ENCODE results near the gene GJB1.

The GJB1 gene

GRCh38 chrX:71214604-71215337, 8.3 kb upstream of the GJB1 start:
- no peaks in the 10 kb centered on the region for H3K27me3 ChIP-seq (replicated peaks in 2 of 5; ENCODE audit: control insufficient read depth in 4 of 5, insufficient read depth in 5 of 5, low read length in 4 of 5)
- H3K27ac ChIP-seq (ENCODE audit: insufficient read depth in 1 of 2, low read depth in 1 of 2, low read length in 2 of 2, poor library complexity in 1 of 2, severe bottlenecking in 2 of 2): no peak overlapping the region
- ChIA-PET POLR2A (no interaction called here), CTCF (no interaction called here)
- 92% methylated on average over 4 of the region's 5 CpGs for WGBS (ENCODE audit: insufficient coverage)
- DNase-seq: no peak
- no peaks in the 10 kb centered on the region for H3K36me3 ChIP-seq (ENCODE audit: control insufficient read depth in 4 of 4, insufficient read depth in 4 of 4, low read length in 3 of 4)
- H3K4me1 ChIP-seq (ENCODE audit: control extremely low read depth in 1 of 4, control insufficient read depth in 4 of 4, insufficient read depth in 4 of 4, low read length in 3 of 4): no peaks in the 10 kb centered on the region
- no peaks in the 10 kb centered on the region for H3K9me3 ChIP-seq (ENCODE audit: control extremely low read depth in 1 of 5, control insufficient read depth in 4 of 5, insufficient read depth in 2 of 5, low read depth in 1 of 5, low read length in 4 of 5)
- no peak overlapping the region for H3K4me3 ChIP-seq (ENCODE audit: control insufficient read depth in 1 of 7, extremely low read depth in 1 of 7, insufficient read depth in 4 of 7, low read depth in 2 of 7, low read length in 6 of 7)

GRCh38 chrX:71215338-71215912, 7.6 kb upstream of the GJB1 start:
- Histone ChIP-seq H3K36me3 (ENCODE audit: control insufficient read depth in 4 of 4, insufficient read depth in 4 of 4, low read length in 3 of 4) (no peaks in the 10 kb centered on the region), H3K27ac (ENCODE audit: insufficient read depth in 1 of 2, low read depth in 1 of 2, low read length in 2 of 2, poor library complexity in 1 of 2, severe bottlenecking in 2 of 2) (no peak overlapping the region), H3K27me3 (replicated peaks in 2 of 5; ENCODE audit: control insufficient read depth in 4 of 5, insufficient read depth in 5 of 5, low read length in 4 of 5) (no peaks in the 10 kb centered on the region), H3K4me1 (ENCODE audit: control extremely low read depth in 1 of 4, control insufficient read depth in 4 of 4, insufficient read depth in 4 of 4, low read length in 3 of 4) (no peaks in the 10 kb centered on the region), H3K4me3 (ENCODE audit: control insufficient read depth in 1 of 7, extremely low read depth in 1 of 7, insufficient read depth in 4 of 7, low read depth in 2 of 7, low read length in 6 of 7) (no peak overlapping the region), H3K9me3 (ENCODE audit: control extremely low read depth in 1 of 5, control insufficient read depth in 4 of 5, insufficient read depth in 2 of 5, low read depth in 1 of 5, low read length in 4 of 5) (no peaks in the 10 kb centered on the region)
- CTCF ChIA-PET: interaction anchor here (1.2 kb wide), 1 partner anchor 17 kb away, joined by 3 read pairs; no protein-coding TSS in a partner anchor
- POLR2A ChIA-PET: no interaction called here
- no peak for DNase-seq
- WGBS (ENCODE audit: insufficient coverage): 97% methylated on average over 6 of the region's 10 CpGs

GRCh38 chrX:71216485-71216884, 6.5 kb upstream of the GJB1 start:
- Histone ChIP-seq H3K27me3 (replicated peaks in 2 of 5; ENCODE audit: control insufficient read depth in 4 of 5, insufficient read depth in 5 of 5, low read length in 4 of 5) (no peaks in the 10 kb centered on the region), H3K4me3 (ENCODE audit: control insufficient read depth in 1 of 7, extremely low read depth in 1 of 7, insufficient read depth in 4 of 7, low read depth in 2 of 7, low read length in 6 of 7) (no peak overlapping the region), H3K9me3 (ENCODE audit: control extremely low read depth in 1 of 5, control insufficient read depth in 4 of 5, insufficient read depth in 2 of 5, low read depth in 1 of 5, low read length in 4 of 5) (no peaks in the 10 kb centered on the region), H3K4me1 (ENCODE audit: control extremely low read depth in 1 of 4, control insufficient read depth in 4 of 4, insufficient read depth in 4 of 4, low read length in 3 of 4) (peaks cover 0 to 2% (median 0%) of the 10 kb centered on the region in 4 experiments), H3K27ac (ENCODE audit: insufficient read depth in 1 of 2, low read depth in 1 of 2, low read length in 2 of 2, poor library complexity in 1 of 2, severe bottlenecking in 2 of 2) (no peak overlapping the region), H3K36me3 (ENCODE audit: control insufficient read depth in 4 of 4, insufficient read depth in 4 of 4, low read length in 3 of 4) (no peaks in the 10 kb centered on the region)
- ChIA-PET CTCF (interaction anchor here (1.2 kb wide), 1 partner anchor 18 kb away, joined by 3 read pairs; no protein-coding TSS in a partner anchor), POLR2A (interaction anchor here (0.5 kb wide), 1 partner anchor 11 kb away, joined by 4 read pairs; no protein-coding TSS in a partner anchor)
- WGBS (ENCODE audit: insufficient coverage): 72% methylated on average over 6 of the region's 6 CpGs
- DNase-seq: no peak

GRCh38 chrX:71217298-71217697, 5.7 kb upstream of the GJB1 start:
- Histone ChIP-seq H3K4me1 (ENCODE audit: control extremely low read depth in 1 of 4, control insufficient read depth in 4 of 4, insufficient read depth in 4 of 4, low read length in 3 of 4) (peaks cover 0 to 4% (median 0%) of the 10 kb centered on the region in 4 experiments), H3K4me3 (ENCODE audit: control insufficient read depth in 1 of 7, extremely low read depth in 1 of 7, insufficient read depth in 4 of 7, low read depth in 2 of 7, low read length in 6 of 7) (no peak overlapping the region), H3K36me3 (ENCODE audit: control insufficient read depth in 4 of 4, insufficient read depth in 4 of 4, low read length in 3 of 4) (no peaks in the 10 kb centered on the region), H3K9me3 (ENCODE audit: control extremely low read depth in 1 of 5, control insufficient read depth in 4 of 5, insufficient read depth in 2 of 5, low read depth in 1 of 5, low read length in 4 of 5) (no peaks in the 10 kb centered on the region), H3K27ac (ENCODE audit: insufficient read depth in 1 of 2, low read depth in 1 of 2, low read length in 2 of 2, poor library complexity in 1 of 2, severe bottlenecking in 2 of 2) (no peak overlapping the region), H3K27me3 (replicated peaks in 2 of 5; ENCODE audit: control insufficient read depth in 4 of 5, insufficient read depth in 5 of 5, low read length in 4 of 5) (no peaks in the 10 kb centered on the region)
- ChIA-PET POLR2A (no interaction called here), CTCF (no interaction called here)
- 98% methylated on average over 6 of the region's 6 CpGs for WGBS (ENCODE audit: insufficient coverage)
- no peak for DNase-seq

- WGBS (ENCODE audit: insufficient coverage): 100% methylated on average over 1 of the region's 1 CpG
- no peaks in the 10 kb centered on the region for H3K36me3 ChIP-seq (ENCODE audit: control insufficient read depth in 4 of 4, insufficient read depth in 4 of 4, low read length in 3 of 4)
- no peaks in the 10 kb centered on the region for H3K9me3 ChIP-seq (ENCODE audit: control extremely low read depth in 1 of 5, control insufficient read depth in 4 of 5, insufficient read depth in 2 of 5, low read depth in 1 of 5, low read length in 4 of 5)
- H3K27me3 ChIP-seq (replicated peaks in 2 of 5; ENCODE audit: control insufficient read depth in 4 of 5, insufficient read depth in 5 of 5, low read length in 4 of 5): no peaks in the 10 kb centered on the region
- CTCF ChIA-PET: no interaction called here
- no peak for DNase-seq
- POLR2A ChIA-PET: no interaction called here
- H3K27ac ChIP-seq (ENCODE audit: insufficient read depth in 1 of 2, low read depth in 1 of 2, low read length in 2 of 2, poor library complexity in 1 of 2, severe bottlenecking in 2 of 2): no peak overlapping the region
- H3K4me3 ChIP-seq (ENCODE audit: control insufficient read depth in 1 of 7, extremely low read depth in 1 of 7, insufficient read depth in 4 of 7, low read depth in 2 of 7, low read length in 6 of 7): no peak overlapping the region
- H3K4me1 ChIP-seq (ENCODE audit: control extremely low read depth in 1 of 4, control insufficient read depth in 4 of 4, insufficient read depth in 4 of 4, low read length in 3 of 4): peaks cover 0 to 4% (median 0%) of the 10 kb centered on the region in 4 experiments
Measured at GRCh38 chrX:71221145-71221544, 1.9 kb upstream of the GJB1 start.

- CTCF ChIA-PET: no interaction called here
- 95% methylated on average over 20 of the region's 32 CpGs for WGBS (ENCODE audit: insufficient coverage)
- POLR2A ChIA-PET: no interaction called here
Measured at GRCh38 chrX:71224098-71224708, 1.2 kb downstream of the GJB1 start.

GRCh38 chrX:71225009-71225408, 2.0 kb downstream of the GJB1 start:
- Histone ChIP-seq H3K4me1 (ENCODE audit: control extremely low read depth in 1 of 4, control insufficient read depth in 4 of 4, insufficient read depth in 4 of 4, low read length in 3 of 4) (peaks cover 0 to 4% (median 0%) of the 10 kb centered on the region in 4 experiments), H3K4me3 (ENCODE audit: control insufficient read depth in 1 of 7, extremely low read depth in 1 of 7, insufficient read depth in 4 of 7, low read depth in 2 of 7, low read length in 6 of 7) (no peak overlapping the region), H3K36me3 (ENCODE audit: control insufficient read depth in 4 of 4, insufficient read depth in 4 of 4, low read length in 3 of 4) (no peaks in the 10 kb centered on the region), H3K27ac (ENCODE audit: insufficient read depth in 1 of 2, low read depth in 1 of 2, low read length in 2 of 2, poor library complexity in 1 of 2, severe bottlenecking in 2 of 2) (no peak overlapping the region), H3K27me3 (replicated peaks in 2 of 5; ENCODE audit: control insufficient read depth in 4 of 5, insufficient read depth in 5 of 5, low read length in 4 of 5) (no peaks in the 10 kb centered on the region), H3K9me3 (ENCODE audit: control extremely low read depth in 1 of 5, control insufficient read depth in 4 of 5, insufficient read depth in 2 of 5, low read depth in 1 of 5, low read length in 4 of 5) (no peaks in the 10 kb centered on the region)
- POLR2A ChIA-PET: no interaction called here
- CTCF ChIA-PET: no interaction called here
- WGBS (ENCODE audit: insufficient coverage): no CpG with 5 or more reads among the region's 2 CpGs
- DNase-seq: no peak

More at GRCh38 chrX:71224098-71224708, 1.2 kb downstream of the GJB1 start:
- no peak for DNase-seq
- H3K36me3 ChIP-seq (ENCODE audit: control insufficient read depth in 4 of 4, insufficient read depth in 4 of 4, low read length in 3 of 4): no peaks in the 10 kb centered on the region
- no peak overlapping the region for H3K4me3 ChIP-seq (ENCODE audit: control insufficient read depth in 1 of 7, extremely low read depth in 1 of 7, insufficient read depth in 4 of 7, low read depth in 2 of 7, low read length in 6 of 7)
- no peaks in the 10 kb centered on the region for H3K27me3 ChIP-seq (replicated peaks in 2 of 5; ENCODE audit: control insufficient read depth in 4 of 5, insufficient read depth in 5 of 5, low read length in 4 of 5)
- H3K9me3 ChIP-seq (ENCODE audit: control extremely low read depth in 1 of 5, control insufficient read depth in 4 of 5, insufficient read depth in 2 of 5, low read depth in 1 of 5, low read length in 4 of 5): no peaks in the 10 kb centered on the region
- peaks cover 0 to 4% (median 0%) of the 10 kb centered on the region in 4 experiments for H3K4me1 ChIP-seq (ENCODE audit: control extremely low read depth in 1 of 4, control insufficient read depth in 4 of 4, insufficient read depth in 4 of 4, low read length in 3 of 4)
- H3K27ac ChIP-seq (ENCODE audit: insufficient read depth in 1 of 2, low read depth in 1 of 2, low read length in 2 of 2, poor library complexity in 1 of 2, severe bottlenecking in 2 of 2): no peak overlapping the region
